Lower lobe of right lung (tissue), 2 donors: ENCODE results near the gene STXBP1. TPM values are rescaled to one million over a fixed set of nuclear protein-coding genes. Genes with fewer than 3 reads are reported as not detected.

ENCODE experiments used
- ATAC-seq, 2 donors: fragments of 200-7000 bp; cut with Tn5 transposase; one replicate each; pipeline ENCODE4 v1.9.1; 2020 to 2022; ENCODE audit warnings: mild to moderate bottlenecking in 2 of 2, moderate library complexity in 2 of 2
- DNase-seq: peaks from one replicate; pipeline ENCODE4 v3.0.0-alpha.2; 2020
- H3K27ac ChIP-seq: fragments of 200-600 bp; one replicate; pipeline ENCODE4 v1.8.0; 2022
- H3K27me3 ChIP-seq: fragments of 200-600 bp; one replicate; pipeline ENCODE4 v1.8.0; 2022; ENCODE audit warnings: low read depth
- H3K36me3 ChIP-seq: fragments of 200-600 bp; one replicate; pipeline ENCODE4 v1.8.0; 2022; ENCODE audit warnings: mild to moderate bottlenecking
- H3K4me1 ChIP-seq: fragments of 200-600 bp; one replicate; pipeline ENCODE4 v1.8.0; 2022
- H3K4me3 ChIP-seq: fragments of 200-600 bp; one replicate; pipeline ENCODE4 v1.8.0; 2022; ENCODE audit warnings: mild to moderate bottlenecking
- H3K9me3 ChIP-seq: fragments of 200-600 bp; one replicate; pipeline ENCODE4 v1.8.0; 2022
- CTCF ChIP-seq: fragments of 200-600 bp; IDR thresholded peaks from one replicate; pipeline ENCODE4 v1.8.0; 2022; ENCODE audit warnings: antibody characterized with exemption, mild to moderate bottlenecking
- intact Hi-C: fragments of 100-400 bp; cut with DNase I; formaldehyde crosslinking; loops from one replicate; pipeline ENCODE4 v1.11.0; 2022
- total RNA-seq: library from RNA; stranded (reverse); fragmentation: NEBNext Ultra II Directional; extraction: Animal tissue kit (Norgen Biotek cat#: 25700); gene quantifications from one replicate; pipeline ENCODE4 v1.2.1, GENCODE V29; 2021
- donor health status: DM: no; HTN: yes; CAD: no; lungs with severe emphysema.

Gene STXBP1
- total RNA-seq, 1 donor from 2014 or later = 88.6 TPM

GRCh38 chr9:127679506-127679905 lies 67.4 kb downstream of the STXBP1 start:
- no peaks in the 10 kb centered on the region for H3K9me3 ChIP-seq
- H3K27ac ChIP-seq = no peak overlapping the region
- peaks cover 95% of the 10 kb centered on the region for H3K36me3 ChIP-seq
- intact Hi-C loops = no loop called here
- no peaks in the 10 kb centered on the region for H3K4me1 ChIP-seq
- no peaks in the 10 kb centered on the region for H3K27me3 ChIP-seq
- H3K4me3 ChIP-seq = no peak overlapping the region
- DNase-seq (no peak), ATAC-seq (no peak)
- no peak for TF ChIP-seq CTCF

GRCh38 chr9:127680226-127680625 lies 68.1 kb downstream of the STXBP1 start:
- peaks cover 94% of the 10 kb centered on the region for H3K36me3 ChIP-seq

GRCh38 chr9:127680846-127681245 lies 68.8 kb downstream of the STXBP1 start:
- Histone ChIP-seq H3K36me3 (peaks cover 94% of the 10 kb centered on the region), H3K9me3 (no peaks in the 10 kb centered on the region)
- intact Hi-C loops = no loop called here

More at GRCh38 chr9:127680226-127680625, 68.1 kb downstream of the STXBP1 start:
- intact Hi-C loops = no loop called here
- DNase-seq = no peak
- Histone ChIP-seq H3K27me3 (no peaks in the 10 kb centered on the region), H3K27ac (no peak overlapping the region), H3K4me1 (no peaks in the 10 kb centered on the region), H3K9me3 (no peaks in the 10 kb centered on the region), H3K4me3 (no peak overlapping the region)
- TF ChIP-seq CTCF = no peak
- no peak for ATAC-seq

GRCh38 chr9:127682351-127683136 lies 70.5 kb downstream of the STXBP1 start:
- DNase-seq (no peak), ATAC-seq (no peak)
- no peak overlapping the region for H3K4me3 ChIP-seq
- no peaks in the 10 kb centered on the region for H3K4me1 ChIP-seq
- H3K27ac ChIP-seq = no peak overlapping the region
- H3K27me3 ChIP-seq = no peaks in the 10 kb centered on the region
- peaks cover 98% of the 10 kb centered on the region for H3K36me3 ChIP-seq
- no peak for TF ChIP-seq CTCF
- intact Hi-C loops = no loop called here
- H3K9me3 ChIP-seq = no peaks in the 10 kb centered on the region

More at GRCh38 chr9:127680846-127681245, 68.8 kb downstream of the STXBP1 start:
- no peak for ATAC-seq
- Histone ChIP-seq H3K27ac (no peak overlapping the region), H3K27me3 (no peaks in the 10 kb centered on the region), H3K4me1 (no peaks in the 10 kb centered on the region), H3K4me3 (no peak overlapping the region)
- DNase-seq = no peak
- TF ChIP-seq CTCF = no peak

GRCh38 chr9:127683723-127684122 lies 71.6 kb downstream of the STXBP1 start:
- TF ChIP-seq CTCF = no peak
- DNase-seq = no peak
- H3K36me3 ChIP-seq = peaks cover 99% of the 10 kb centered on the region
- no peak overlapping the region for H3K27ac ChIP-seq
- intact Hi-C loops = no loop called here
- ATAC-seq = no peak
- H3K27me3 ChIP-seq = no peaks in the 10 kb centered on the region
- H3K4me3 ChIP-seq = no peak overlapping the region
- no peaks in the 10 kb centered on the region for H3K4me1 ChIP-seq
- no peaks in the 10 kb centered on the region for H3K9me3 ChIP-seq
